ENCODE data around the gene PSMB8. TPM values are rescaled to one million over a fixed set of nuclear protein-coding genes. Genes with fewer than 3 reads are reported as not detected.

PSMB8 gene
- total RNA-seq, 3 donors from 2014 or later (not counting 1 experiment from before 2014, with no cell fraction given) = 160 to 170 (median 161) TPM

DNA sequence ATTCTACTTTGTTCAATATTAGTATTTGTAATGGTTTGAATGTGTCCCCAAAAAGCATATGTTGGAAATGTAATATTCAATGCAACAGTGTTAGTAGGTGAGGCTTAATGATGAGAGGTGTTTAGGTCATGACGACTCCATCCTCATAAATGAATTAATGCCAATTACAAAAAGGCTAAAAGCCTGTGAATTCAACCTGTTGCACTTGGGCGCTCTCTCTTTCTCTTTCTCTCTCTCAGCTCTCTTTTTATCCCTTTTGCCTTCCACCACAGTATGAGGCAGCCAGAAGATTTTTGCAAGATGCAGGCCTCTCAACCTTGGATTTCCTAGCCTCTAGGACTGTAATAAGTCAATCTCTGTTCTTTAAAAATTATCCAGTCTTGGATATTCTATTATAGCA, 44.7 kb upstream of the PSMB8 start:
- Mint-ChIP-seq H3K27me3 (ENCODE audit: low read depth in 2 of 2) (no peaks in the 10 kb centered on the region), H3K4me1 (peaks cover 4 to 5% of the 10 kb centered on the region in 2 donors), H3K4me3 (no peak overlapping the region), H3K27ac (no peak overlapping the region), H3K36me3 (no peaks in the 10 kb centered on the region), H3K9me3 (no peaks in the 10 kb centered on the region)
- Histone ChIP-seq H3K4me3 (ENCODE audit: low read length) (no peak overlapping the region), H3K27ac (ENCODE audit: low read length) (no peak overlapping the region), H3K4me1 (ENCODE audit: control insufficient read depth, insufficient read depth, low read length) (peaks cover 2% of the 10 kb centered on the region), H3K9me3 (ENCODE audit: control insufficient read depth, insufficient read depth, low read length) (no peaks in the 10 kb centered on the region), H3K36me3 (ENCODE audit: control insufficient read depth, insufficient read depth, low read length) (no peaks in the 10 kb centered on the region), H3K27me3 (ENCODE audit: control insufficient read depth, insufficient read depth, low read length) (no peaks in the 10 kb centered on the region)
- 92% methylated on average over 2 of the region's 2 CpGs for WGBS (ENCODE audit: insufficient coverage)
- TF ChIP-seq, protein P1, sequence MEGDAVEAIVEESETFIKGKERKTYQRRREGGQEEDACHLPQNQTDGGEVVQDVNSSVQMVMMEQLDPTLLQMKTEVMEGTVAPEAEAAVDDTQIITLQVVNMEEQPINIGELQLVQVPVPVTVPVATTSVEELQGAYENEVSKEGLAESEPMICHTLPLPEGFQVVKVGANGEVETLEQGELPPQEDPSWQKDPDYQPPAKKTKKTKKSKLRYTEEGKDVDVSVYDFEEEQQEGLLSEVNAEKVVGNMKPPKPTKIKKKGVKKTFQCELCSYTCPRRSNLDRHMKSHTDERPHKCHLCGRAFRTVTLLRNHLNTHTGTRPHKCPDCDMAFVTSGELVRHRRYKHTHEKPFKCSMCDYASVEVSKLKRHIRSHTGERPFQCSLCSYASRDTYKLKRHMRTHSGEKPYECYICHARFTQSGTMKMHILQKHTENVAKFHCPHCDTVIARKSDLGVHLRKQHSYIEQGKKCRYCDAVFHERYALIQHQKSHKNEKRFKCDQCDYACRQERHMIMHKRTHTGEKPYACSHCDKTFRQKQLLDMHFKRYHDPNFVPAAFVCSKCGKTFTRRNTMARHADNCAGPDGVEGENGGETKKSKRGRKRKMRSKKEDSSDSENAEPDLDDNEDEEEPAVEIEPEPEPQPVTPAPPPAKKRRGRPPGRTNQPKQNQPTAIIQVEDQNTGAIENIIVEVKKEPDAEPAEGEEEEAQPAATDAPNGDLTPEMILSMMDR (IDR thresholded peaks at IDR 0.05) = no peak
- DNase-seq (no peak), ATAC-seq (no peak)
- intact Hi-C loops (cut with micrococcal nuclease) = no loop called here

DNA sequence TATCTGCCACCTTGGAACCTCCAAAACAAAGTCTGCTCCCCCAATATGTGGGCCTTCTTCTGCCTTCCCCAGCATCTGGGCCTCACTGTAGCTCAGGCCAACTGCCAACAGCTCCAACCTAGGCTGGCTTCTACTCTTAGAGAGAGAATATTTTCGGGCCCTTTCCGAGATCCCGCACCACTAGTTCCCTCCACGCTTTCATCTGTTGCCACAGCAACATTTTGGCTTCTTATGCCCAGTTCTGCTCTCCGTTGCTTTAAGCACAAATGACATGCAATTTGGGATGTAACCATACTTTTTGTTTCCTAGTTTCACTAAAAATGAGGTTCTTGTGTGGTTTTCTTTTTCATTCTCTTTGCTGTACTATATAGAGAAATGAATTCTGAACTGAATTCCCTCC, 43.8 kb upstream of the PSMB8 start:
- no peak overlapping the region for H3K4me3 ChIP-seq (ENCODE audit: low read length)
- Mint-ChIP-seq H3K4me3 (no peak overlapping the region), H3K27me3 (ENCODE audit: low read depth in 2 of 2) (no peaks in the 10 kb centered on the region), H3K4me1 (peaks cover 0 to 5% of the 10 kb centered on the region in 2 donors), H3K9me3 (no peaks in the 10 kb centered on the region), H3K36me3 (no peaks in the 10 kb centered on the region), H3K27ac (no peak overlapping the region)
- no peaks in the 10 kb centered on the region for H3K9me3 ChIP-seq (ENCODE audit: control insufficient read depth, insufficient read depth, low read length)
- no peaks in the 10 kb centered on the region for H3K4me1 ChIP-seq (ENCODE audit: control insufficient read depth, insufficient read depth, low read length)
- DNase-seq (no peak), ATAC-seq (no peak)
- WGBS (ENCODE audit: insufficient coverage) = 88% methylated on average over 5 of the region's 5 CpGs
- TF ChIP-seq, protein P1 (IDR thresholded peaks at IDR 0.05) = no peak
- no peak overlapping the region for H3K27ac ChIP-seq (ENCODE audit: low read length)
- intact Hi-C loops (cut with micrococcal nuclease) = no loop called here
- H3K36me3 ChIP-seq (ENCODE audit: control insufficient read depth, insufficient read depth, low read length) = no peaks in the 10 kb centered on the region
- H3K27me3 ChIP-seq (ENCODE audit: control insufficient read depth, insufficient read depth, low read length) = no peaks in the 10 kb centered on the region

DNA sequence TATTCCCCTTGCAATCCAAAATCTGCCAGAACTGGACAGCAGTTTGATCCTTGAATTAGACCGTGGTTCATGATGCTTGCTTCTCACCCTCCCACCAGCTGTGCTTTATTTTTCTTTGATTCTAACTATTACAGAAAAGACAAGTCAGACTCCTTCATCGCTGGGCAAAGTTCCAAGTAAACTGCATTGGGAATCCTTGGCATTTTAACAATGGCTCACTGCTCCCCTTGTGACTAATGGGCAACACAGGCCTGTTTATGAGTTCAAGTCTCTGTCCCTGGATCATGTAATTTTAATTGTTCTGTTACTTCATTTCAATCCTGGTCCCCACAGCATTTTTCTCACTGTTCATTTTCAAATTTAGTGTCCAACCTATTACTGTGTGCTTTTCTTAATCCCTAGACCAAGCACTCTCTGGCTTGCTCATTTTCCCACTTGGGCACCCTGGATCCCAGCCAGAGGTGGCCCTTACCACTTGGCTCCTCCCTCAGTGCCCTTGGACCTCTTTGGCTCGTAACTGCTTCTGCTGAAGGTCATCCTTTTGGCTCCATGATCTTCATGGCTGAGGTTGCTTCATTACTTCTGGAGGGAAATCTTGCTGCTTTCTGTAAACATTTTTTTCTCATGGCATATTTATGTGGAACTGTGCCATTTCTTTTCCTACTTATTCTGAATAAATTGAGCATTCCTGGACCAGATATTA, 43.0 kb upstream of the PSMB8 start:
- H3K36me3 Mint-ChIP-seq = no peaks in the 10 kb centered on the region
- WGBS (ENCODE audit: insufficient coverage) = 79% methylated on average over 3 of the region's 3 CpGs
- no peaks in the 10 kb centered on the region for H3K27me3 ChIP-seq (ENCODE audit: control insufficient read depth, insufficient read depth, low read length)
- H3K4me3 Mint-ChIP-seq = no peak overlapping the region
- H3K4me1 Mint-ChIP-seq = peaks cover 0 to 5% of the 10 kb centered on the region in 2 donors
- H3K27ac Mint-ChIP-seq = no peak overlapping the region
- TF ChIP-seq, protein P1 (IDR thresholded peaks at IDR 0.05) = no peak
- H3K9me3 ChIP-seq (ENCODE audit: control insufficient read depth, insufficient read depth, low read length) = no peaks in the 10 kb centered on the region
- no peaks in the 10 kb centered on the region for H3K36me3 ChIP-seq (ENCODE audit: control insufficient read depth, insufficient read depth, low read length)
- no peaks in the 10 kb centered on the region for H3K9me3 Mint-ChIP-seq
- H3K4me1 ChIP-seq (ENCODE audit: control insufficient read depth, insufficient read depth, low read length) = no peaks in the 10 kb centered on the region
- ATAC-seq (no peak), DNase-seq (no peak)
- intact Hi-C loops (cut with micrococcal nuclease) = no loop called here
- H3K27me3 Mint-ChIP-seq (ENCODE audit: low read depth in 2 of 2) = no peaks in the 10 kb centered on the region
- H3K4me3 ChIP-seq (ENCODE audit: low read length) = no peak overlapping the region
- no peak overlapping the region for H3K27ac ChIP-seq (ENCODE audit: low read length)
